A673 (cell line): Measurements from ENCODE around the gene TCF7.

Experiments used
- CTCF ChIP-seq: fragments of 300-800, 200-600 bp; sonication (generic); conservative IDR thresholded peaks from 2 replicates; pipeline ENCODE4 v1.5.1; 2017; ENCODE audit warnings: low read depth, mild to moderate bottlenecking, antibody characterized with exemption, low read length, moderate library complexity, mixed read lengths
- EZH2 ChIP-seq: fragments of 200-600 bp; sonication (generic); IDR thresholded peaks from 2 replicates; pipeline ENCODE4 v1.6.1; 2017; ENCODE audit warnings: borderline replicate concordance, low read depth, mild to moderate bottlenecking, mixed read lengths, antibody characterized with exemption, low read length; ENCODE audit not compliant: poor library complexity, severe bottlenecking

GRCh38 chr5:134099288-134099872 is 15.1 kb upstream of the TCF7 start:
- no peak for TF ChIP-seq CTCF
- no peak for TF ChIP-seq EZH2
